ENCODE results near the gene ATR.

DNA sequence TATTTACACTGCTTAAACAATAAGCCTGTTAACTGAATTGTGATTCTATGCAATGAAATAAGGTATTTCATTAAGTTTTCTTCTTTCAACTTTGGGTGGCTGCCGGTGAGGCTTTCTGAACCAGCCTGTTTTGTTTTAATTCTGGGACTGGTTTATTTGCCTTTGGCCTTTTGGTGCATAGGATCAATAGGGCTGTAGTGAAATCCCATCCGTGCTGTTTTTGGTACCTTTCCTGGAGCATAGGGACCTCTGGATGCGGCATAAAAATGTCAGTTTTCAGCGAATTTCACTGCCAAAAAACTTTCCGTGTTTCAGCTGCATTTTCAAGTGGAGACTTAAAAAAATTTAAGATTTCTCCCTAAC, 18.2 kb upstream of the ATR start:
- TF ChIP-seq TAF1 (IDR thresholded peaks at IDR 0.05; ENCODE audit: borderline replicate concordance, insufficient read depth, low read length) (no peak), FOXP2 (optimal IDR thresholded peaks at IDR 0.05; ENCODE audit: borderline replicate concordance, extremely low read depth, extremely low read length, insufficient read depth) (no peak)

All from PFSK-1 (cell line).